HFFc6 (cell line): ENCODE data around the gene NR1D2. TPM values are rescaled to one million over a fixed set of nuclear protein-coding genes. Genes with fewer than 3 reads are reported as not detected.
"Not testable (repeated sequence)": the region's sequence is repeated elsewhere in the genome, so short reads cannot be mapped to it uniquely, and the experiment has no call there.

Experiments
- DNase-seq: peaks from one replicate; pipeline ENCODE4 v3.0.0-alpha.2; 2018
- H3K27ac Mint-ChIP-seq: 2 replicates; pipeline ENCODE4 v1.8.0; 2020; ENCODE audit warnings: mild to moderate bottlenecking, mixed read lengths
- H3K27me3 Mint-ChIP-seq: 2 replicates; pipeline ENCODE4 v1.8.0; 2021; ENCODE audit warnings: mild to moderate bottlenecking, moderate library complexity, mixed read lengths; ENCODE audit not compliant: insufficient read depth
- H3K36me3 Mint-ChIP-seq: 2 replicates; pipeline ENCODE4 v1.8.0; 2021; ENCODE audit warnings: low read depth, mixed read lengths
- H3K4me1 Mint-ChIP-seq: 2 replicates; pipeline ENCODE4 v1.8.0; 2020; ENCODE audit warnings: low read depth, mixed read lengths
- H3K4me3 Mint-ChIP-seq: 2 replicates; pipeline ENCODE4 v1.8.0; 2020; ENCODE audit warnings: mild to moderate bottlenecking, moderate library complexity, mixed read lengths
- H3K9me3 Mint-ChIP-seq: 2 replicates; pipeline ENCODE4 v1.8.0; 2020; ENCODE audit warnings: mild to moderate bottlenecking, mixed read lengths
- total RNA-seq, 6 experiments: library from RNA; stranded (reverse); fragmentation: NEBNext Ultra II Directional; extraction: Animal tissue kit (Norgen Biotek cat#: 25700); gene quantifications; 2 replicates in 1 of 6; 3 replicates in 5 of 6; pipeline ENCODE4 v1.2.3, GENCODE V29; 2021
- TF ChIP-seq, protein P1 (sequence below): fragments of 200-600 bp; sonication (generic); IDR thresholded peaks from 2 replicates; pipeline ENCODE4 v1.5.0; 2021; ENCODE audit warnings: antibody characterized with exemption, mild to moderate bottlenecking

NR1D2 gene
- total RNA-seq, 6 experiments from 2014 or later, result 36.0 to 43.7 (median 40.9) TPM

- Mint-ChIP-seq H3K9me3 (no peaks in the 10 kb centered on the region), H3K27me3 (no peaks in the 10 kb centered on the region), H3K4me3 (no peak overlapping the region), H3K27ac (no peak overlapping the region), H3K4me1 (no peaks in the 10 kb centered on the region), H3K36me3 (no peaks in the 10 kb centered on the region)
- TF ChIP-seq, protein P1, sequence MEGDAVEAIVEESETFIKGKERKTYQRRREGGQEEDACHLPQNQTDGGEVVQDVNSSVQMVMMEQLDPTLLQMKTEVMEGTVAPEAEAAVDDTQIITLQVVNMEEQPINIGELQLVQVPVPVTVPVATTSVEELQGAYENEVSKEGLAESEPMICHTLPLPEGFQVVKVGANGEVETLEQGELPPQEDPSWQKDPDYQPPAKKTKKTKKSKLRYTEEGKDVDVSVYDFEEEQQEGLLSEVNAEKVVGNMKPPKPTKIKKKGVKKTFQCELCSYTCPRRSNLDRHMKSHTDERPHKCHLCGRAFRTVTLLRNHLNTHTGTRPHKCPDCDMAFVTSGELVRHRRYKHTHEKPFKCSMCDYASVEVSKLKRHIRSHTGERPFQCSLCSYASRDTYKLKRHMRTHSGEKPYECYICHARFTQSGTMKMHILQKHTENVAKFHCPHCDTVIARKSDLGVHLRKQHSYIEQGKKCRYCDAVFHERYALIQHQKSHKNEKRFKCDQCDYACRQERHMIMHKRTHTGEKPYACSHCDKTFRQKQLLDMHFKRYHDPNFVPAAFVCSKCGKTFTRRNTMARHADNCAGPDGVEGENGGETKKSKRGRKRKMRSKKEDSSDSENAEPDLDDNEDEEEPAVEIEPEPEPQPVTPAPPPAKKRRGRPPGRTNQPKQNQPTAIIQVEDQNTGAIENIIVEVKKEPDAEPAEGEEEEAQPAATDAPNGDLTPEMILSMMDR, result no peak
- DNase-seq, result no peak
Observed at GRCh38 chr3:24005669-24006068, 60.6 kb downstream of the NR1D2 start.

DNA sequence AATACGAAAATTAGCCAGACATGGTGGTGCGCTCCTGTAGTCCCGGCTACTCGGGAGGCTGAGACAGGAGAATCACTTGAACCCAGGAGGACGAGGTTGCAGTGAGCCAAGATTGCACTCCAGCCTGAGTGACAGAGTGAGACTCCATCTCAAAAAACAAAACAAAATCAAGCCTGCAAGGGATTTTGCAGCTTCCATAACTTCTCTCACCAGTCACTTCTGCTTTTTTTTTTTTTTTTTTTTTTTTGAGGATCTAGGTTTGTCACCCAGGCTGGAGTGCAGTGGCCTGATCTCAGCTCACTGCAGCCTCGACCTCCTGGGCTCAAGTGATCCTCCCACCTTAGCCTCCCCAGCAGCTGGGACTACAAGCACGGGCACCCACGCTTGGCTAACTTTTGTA, 65.7 kb downstream of the NR1D2 start:
- not testable (repeated sequence) for H3K9me3 Mint-ChIP-seq, H3K4me1 Mint-ChIP-seq, H3K36me3 Mint-ChIP-seq, H3K4me3 Mint-ChIP-seq, H3K27ac Mint-ChIP-seq, H3K27me3 Mint-ChIP-seq, DNase-seq

- TF ChIP-seq, protein P1, result no peak
- H3K36me3 Mint-ChIP-seq, result no peaks in the 10 kb centered on the region
Observed at GRCh38 chr3:24012589-24013269, 67.6 kb downstream of the NR1D2 start.

DNA sequence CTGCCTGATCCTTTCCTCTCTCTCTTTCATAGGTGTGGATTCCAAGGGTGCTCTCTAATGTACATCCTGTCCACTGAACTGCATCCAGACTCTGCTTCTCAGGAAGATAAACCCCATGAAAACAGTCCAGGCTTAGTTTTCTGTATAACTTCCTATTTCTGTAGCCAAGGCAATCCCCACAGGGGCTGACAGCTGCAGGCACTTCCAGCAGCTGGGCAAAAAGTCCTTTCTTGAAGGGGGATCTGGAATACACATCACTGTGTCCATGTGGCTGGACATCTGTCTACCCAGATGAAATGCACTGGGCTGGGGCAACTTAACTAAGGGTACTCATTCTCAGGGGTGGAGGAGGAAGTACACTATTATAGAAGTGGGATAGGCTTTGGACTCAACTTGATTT, 72.2 kb downstream of the NR1D2 start:
- Mint-ChIP-seq H3K4me3 (no peak overlapping the region), H3K27ac (no peak overlapping the region), H3K36me3 (no peaks in the 10 kb centered on the region), H3K9me3 (no peaks in the 10 kb centered on the region), H3K27me3 (peaks cover 5% of the 10 kb centered on the region), H3K4me1 (no peaks in the 10 kb centered on the region)
- no peak for DNase-seq
- TF ChIP-seq, protein P1, result no peak

More at GRCh38 chr3:24012589-24013269, 67.6 kb downstream of the NR1D2 start:
- peaks cover 9% of the 10 kb centered on the region for H3K4me1 Mint-ChIP-seq
- no peak overlapping the region for H3K4me3 Mint-ChIP-seq
- H3K9me3 Mint-ChIP-seq, result no peaks in the 10 kb centered on the region
- H3K27me3 Mint-ChIP-seq, result peaks cover 8% of the 10 kb centered on the region
- H3K27ac Mint-ChIP-seq, result no peak overlapping the region
- no peak for DNase-seq

- DNase-seq, result no peak
- no peaks in the 10 kb centered on the region for H3K4me1 Mint-ChIP-seq
- peaks cover 4% of the 10 kb centered on the region for H3K27me3 Mint-ChIP-seq
- TF ChIP-seq, protein P1, result no peak
- H3K27ac Mint-ChIP-seq, result no peak overlapping the region
- no peak overlapping the region for H3K4me3 Mint-ChIP-seq
- no peaks in the 10 kb centered on the region for H3K9me3 Mint-ChIP-seq
- no peaks in the 10 kb centered on the region for H3K36me3 Mint-ChIP-seq
Observed at GRCh38 chr3:24018784-24019570, 73.9 kb downstream of the NR1D2 start.

DNA sequence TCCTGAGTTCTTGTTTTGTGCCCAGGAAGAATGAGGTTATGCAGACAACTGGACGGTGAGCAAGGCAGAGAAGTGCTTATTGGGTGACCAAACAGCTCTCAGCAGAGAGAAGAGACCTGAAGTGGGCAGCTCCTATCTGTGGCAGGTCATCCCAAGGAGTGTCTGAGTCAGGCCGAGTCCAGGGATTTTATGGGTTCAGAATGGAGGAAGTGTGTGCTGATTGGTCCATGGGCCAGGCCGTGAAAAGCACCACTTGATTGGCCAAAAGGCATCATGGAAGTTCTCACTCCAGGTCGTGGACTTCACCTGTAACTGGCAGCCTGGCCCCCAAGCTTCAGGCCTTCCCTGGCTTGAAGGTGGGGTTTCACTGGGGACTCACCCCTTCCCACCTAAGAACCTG, 74.5 kb downstream of the NR1D2 start:
- Mint-ChIP-seq H3K4me3 (no peak overlapping the region), H3K9me3 (no peaks in the 10 kb centered on the region), H3K36me3 (no peaks in the 10 kb centered on the region), H3K4me1 (no peaks in the 10 kb centered on the region), H3K27me3 (peaks cover 4% of the 10 kb centered on the region), H3K27ac (no peak overlapping the region)
- TF ChIP-seq, protein P1, result no peak
- DNase-seq, result no peak
